Activated T-cell treated with anti-CD3 and anti-CD28 coated beads for 1 hour (primary cell): ENCODE measurements around the gene EXOC3L4.

Experiments
- DNase-seq: peaks from one replicate; pipeline ENCODE4 v3.0.0-alpha.2; 2020; ENCODE audit warnings: low read depth

The EXOC3L4 gene

GRCh38 chr14:103133210-103134140 is 39.0 kb downstream of the EXOC3L4 start:
- DNase-seq, result no peak

GRCh38 chr14:103134405-103134804 is 39.9 kb downstream of the EXOC3L4 start:
- no peak for DNase-seq

GRCh38 chr14:103134919-103135318 is 40.4 kb downstream of the EXOC3L4 start:
- DNase-seq, result no peak

- no peak for DNase-seq
Measured at GRCh38 chr14:103135333-103136260, 41.1 kb downstream of the EXOC3L4 start.

GRCh38 chr14:103136388-103137271 is 42.1 kb downstream of the EXOC3L4 start:
- DNase-seq, result no peak

DNA sequence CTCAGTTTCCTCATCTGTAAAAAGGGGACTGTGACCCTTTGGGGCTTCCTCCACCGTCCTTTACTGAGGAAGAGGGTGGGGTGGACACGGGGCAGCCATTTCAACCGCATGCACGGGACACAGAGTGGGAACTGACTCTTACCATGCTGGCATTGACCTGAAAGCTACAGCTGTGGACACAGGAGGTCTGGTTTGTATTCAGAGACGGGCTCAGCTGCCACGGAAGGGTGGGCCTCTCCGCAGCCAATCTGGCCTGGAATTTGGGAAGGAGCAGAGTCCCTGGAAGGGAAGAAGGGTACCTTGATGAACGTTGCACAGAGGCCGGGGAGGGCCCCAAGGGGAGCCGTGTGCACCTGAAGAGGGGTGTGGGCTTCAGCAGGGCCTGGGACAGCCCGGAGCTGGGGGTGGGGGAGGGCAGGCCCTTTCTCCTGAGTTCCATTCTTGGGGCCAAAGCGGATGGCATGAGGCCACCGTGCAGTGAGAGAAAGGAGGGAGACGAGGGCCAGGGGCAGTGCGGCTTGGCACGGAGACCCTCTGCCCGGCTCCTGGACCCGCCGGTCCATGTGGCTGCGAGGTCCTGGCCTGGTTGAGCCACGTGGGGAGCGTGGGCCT is 43.3 kb downstream of the EXOC3L4 start:
- DNase-seq, result no peak

DNA sequence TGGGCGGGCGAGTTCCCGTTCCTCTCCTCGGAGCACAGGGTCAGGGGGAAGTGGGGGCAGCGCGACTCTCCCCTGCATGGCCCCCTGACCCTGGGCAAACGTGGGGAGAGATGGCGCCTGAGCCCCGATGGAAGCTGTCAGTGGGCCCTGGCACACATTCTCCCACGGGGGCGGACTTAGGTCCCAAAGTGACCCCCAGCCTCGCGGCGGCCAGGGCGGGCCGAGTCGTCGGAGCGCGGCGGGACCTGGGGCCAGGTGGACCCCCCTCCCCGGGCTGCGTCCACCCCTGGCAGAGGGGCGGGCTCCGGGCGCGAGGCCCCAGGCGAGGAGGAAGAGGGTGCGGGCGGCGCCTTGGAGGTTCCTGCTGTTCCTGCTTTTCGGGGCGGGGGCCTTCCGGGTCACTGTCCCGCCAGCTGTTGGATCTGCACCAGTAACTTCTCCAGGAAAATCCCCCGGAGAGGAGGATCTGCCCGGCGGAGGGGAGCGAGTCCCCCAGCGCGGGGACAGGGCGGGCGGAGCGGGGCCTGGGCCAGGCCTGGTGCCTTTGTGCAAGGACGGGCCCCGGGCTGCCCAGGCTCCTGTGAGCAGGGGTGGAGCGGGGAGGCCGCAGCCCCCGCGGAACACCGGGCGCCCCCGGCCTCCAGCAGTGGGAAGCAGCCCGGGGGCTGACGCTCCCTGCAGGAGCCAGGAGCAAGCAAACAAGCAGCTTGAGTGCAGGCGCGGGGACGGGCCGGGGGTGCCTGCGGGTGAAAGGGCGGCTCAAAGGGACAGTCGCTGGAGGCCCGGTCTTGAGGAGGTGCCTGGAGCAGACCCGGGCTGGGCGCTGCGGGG is 44.0 kb downstream of the EXOC3L4 start:
- DNase-seq, result no peak

GRCh38 chr14:103139132-103140025 is 44.9 kb downstream of the EXOC3L4 start:
- no peak for DNase-seq

GRCh38 chr14:103140316-103141109 is 46.0 kb downstream of the EXOC3L4 start:
- no peak for DNase-seq

DNA sequence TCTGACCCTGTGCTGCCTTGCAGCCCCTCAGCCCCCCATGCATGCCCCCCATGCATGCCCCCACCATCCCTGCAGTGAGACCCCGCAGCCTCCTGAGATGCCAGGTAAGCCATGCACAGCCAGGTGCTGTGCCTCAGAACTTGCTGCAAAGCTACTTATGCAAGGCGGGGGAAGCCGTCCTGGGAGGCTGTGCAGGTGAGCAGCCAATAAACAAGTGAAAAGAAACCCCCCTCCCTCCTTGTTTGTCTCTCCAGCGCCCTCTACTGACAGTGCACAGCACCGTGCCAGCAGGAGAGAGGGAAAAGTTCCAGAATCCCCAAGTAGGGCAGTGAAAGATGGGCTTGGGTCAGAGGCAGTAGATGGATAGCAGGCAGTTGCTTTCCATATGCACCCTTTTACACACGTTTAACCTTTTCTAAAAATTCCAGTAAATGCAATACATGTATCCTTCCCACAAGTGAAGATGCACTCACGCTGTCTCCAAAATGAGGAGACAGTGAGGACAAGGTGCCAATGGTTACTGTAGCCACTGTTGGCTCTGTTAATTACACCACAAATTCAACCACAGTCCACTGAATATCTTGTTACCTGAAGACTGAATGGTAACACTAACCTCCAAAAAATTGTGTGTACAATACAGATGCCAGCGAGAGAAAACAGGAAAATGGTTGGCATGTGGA is 46.7 kb downstream of the EXOC3L4 start:
- no peak for DNase-seq

GRCh38 chr14:103142026-103142425 is 47.5 kb downstream of the EXOC3L4 start:
- DNase-seq, result no peak

DNA sequence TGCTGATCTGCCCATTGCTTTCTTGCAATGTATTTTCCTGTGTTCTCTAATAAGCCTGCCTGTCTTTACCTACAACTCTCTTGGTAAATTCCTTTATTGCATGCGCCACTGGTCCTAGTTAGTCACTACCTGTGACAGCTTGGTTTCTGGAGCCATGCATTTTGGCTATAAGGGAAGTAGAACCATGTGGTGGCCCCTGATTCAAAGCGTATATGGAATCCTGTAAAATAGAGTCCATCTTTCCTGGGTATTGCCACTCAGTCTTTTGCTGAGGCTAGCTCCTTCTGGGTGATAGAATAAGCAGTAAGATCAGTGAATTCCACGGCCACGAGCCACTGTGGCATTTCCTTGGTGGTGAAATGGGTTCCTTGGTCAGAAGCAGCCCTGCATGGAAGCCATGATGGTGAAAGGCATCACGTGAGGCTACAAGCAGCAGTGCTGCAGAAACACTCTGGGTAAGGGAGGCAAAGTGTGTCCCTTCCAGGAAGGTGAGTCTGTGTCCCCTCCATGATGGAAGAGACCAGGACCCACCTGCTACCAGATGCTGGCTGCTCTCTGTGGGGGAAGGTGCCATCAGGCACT is 48.3 kb downstream of the EXOC3L4 start:
- no peak for DNase-seq

DNA sequence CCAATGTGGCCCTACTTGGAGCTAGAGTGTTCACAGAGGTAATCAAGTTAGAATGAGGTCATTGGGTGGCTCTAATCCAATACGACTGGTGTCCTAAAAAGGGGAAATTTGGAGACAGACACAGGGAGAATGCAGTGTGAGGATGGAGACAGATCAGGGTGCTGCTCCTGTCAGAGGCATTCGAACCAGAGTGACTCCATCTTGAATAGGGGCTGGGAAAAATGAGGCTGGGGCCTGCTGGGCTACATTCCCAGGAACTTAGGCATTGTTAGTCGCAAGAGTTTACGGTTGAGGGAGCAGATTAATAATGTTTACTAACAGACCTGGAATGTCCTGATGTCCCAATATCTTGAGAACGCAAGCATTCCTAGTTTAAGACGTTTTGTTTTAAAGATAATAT is 49.0 kb downstream of the EXOC3L4 start:
- DNase-seq, result no peak

GRCh38 chr14:103144085-103144484 is 49.6 kb downstream of the EXOC3L4 start:
- DNase-seq, result no peak

GRCh38 chr14:103146141-103146709 is 51.7 kb downstream of the EXOC3L4 start:
- DNase-seq, result no peak

DNA sequence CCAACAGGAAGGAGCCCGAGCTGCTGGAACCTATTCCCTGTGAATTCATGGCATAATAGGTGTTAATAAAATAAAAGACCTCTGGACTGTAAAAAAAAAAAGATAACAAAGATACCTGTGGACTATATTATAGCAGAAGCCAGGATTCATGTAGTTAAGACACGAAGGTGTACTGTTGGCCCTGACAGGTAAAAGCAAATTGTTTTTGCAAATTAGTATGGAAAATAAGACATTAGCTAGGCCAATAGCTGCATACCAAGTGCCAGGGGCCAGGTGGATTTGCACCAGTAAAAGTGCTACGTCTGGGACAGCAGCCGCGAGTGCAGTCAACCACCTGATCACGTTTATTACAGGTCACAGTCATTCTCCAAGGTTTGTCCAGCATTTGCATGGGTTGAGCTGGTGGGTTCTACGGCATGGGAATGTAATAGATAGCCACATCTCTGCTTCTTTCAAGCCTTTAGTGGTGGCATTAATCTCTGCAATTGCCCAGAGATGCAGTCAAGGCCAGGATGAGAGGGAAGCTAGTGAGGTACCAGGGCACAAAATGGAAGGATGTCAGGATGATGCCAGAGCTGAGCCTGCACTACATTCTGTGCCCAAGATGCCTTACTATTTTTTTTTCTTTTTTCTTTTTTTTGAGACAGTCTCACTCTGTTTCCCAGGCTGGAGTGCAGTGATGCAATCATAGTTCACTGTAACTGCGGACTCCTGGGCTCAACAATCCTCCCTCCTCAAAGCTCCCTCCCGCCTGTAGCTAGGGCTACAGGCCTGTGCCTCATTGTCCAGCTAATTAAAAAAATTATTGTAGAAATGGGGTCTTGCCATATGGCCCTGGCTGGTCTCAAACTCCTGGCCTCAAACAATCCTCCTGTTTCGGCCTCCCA is 55.1 kb downstream of the EXOC3L4 start:
- no peak for DNase-seq
